ENCODE results near the gene TPO.
"Not testable (repeated sequence)": the region's sequence is repeated elsewhere in the genome, so short reads cannot be mapped to it uniquely, and the experiment has no call there.

Gene TPO

GRCh38 chr2:1481406-1482252 lies 68.4 kb downstream of the TPO start:
- in situ Hi-C loops (cut with MboI; ENCODE audit: low sequenced_read_pairs) = no loop called here

- in situ Hi-C loops (cut with MboI; ENCODE audit: low sequenced_read_pairs) = no loop called here
Measured at GRCh38 chr2:1482253-1482675, 69.0 kb downstream of the TPO start.

- in situ Hi-C loops (cut with MboI; ENCODE audit: low sequenced_read_pairs) = no loop called here
Measured at GRCh38 chr2:1482981-1483380, 69.7 kb downstream of the TPO start.

GRCh38 chr2:1483551-1483950 lies 70.3 kb downstream of the TPO start:
- in situ Hi-C loops (cut with MboI; ENCODE audit: low sequenced_read_pairs) = no loop called here

GRCh38 chr2:1484131-1484884 lies 71.0 kb downstream of the TPO start:
- in situ Hi-C loops (cut with MboI; ENCODE audit: low sequenced_read_pairs) = no loop called here

GRCh38 chr2:1486670-1487069 lies 73.4 kb downstream of the TPO start:
- in situ Hi-C loops (cut with MboI; ENCODE audit: low sequenced_read_pairs) = no loop called here

- in situ Hi-C loops (cut with MboI; ENCODE audit: low sequenced_read_pairs) = no loop called here
Measured at GRCh38 chr2:1487758-1488157, 74.5 kb downstream of the TPO start.

- in situ Hi-C loops (cut with MboI; ENCODE audit: low sequenced_read_pairs) = no loop called here
Measured at GRCh38 chr2:1488181-1488671, 75.0 kb downstream of the TPO start.

GRCh38 chr2:1488851-1489250 lies 75.6 kb downstream of the TPO start:
- in situ Hi-C loops (cut with MboI; ENCODE audit: low sequenced_read_pairs) = no loop called here

- in situ Hi-C loops (cut with MboI; ENCODE audit: low sequenced_read_pairs) = no loop called here
Measured at GRCh38 chr2:1489486-1489885, 76.2 kb downstream of the TPO start.

GRCh38 chr2:1490381-1490780 lies 77.1 kb downstream of the TPO start:
- in situ Hi-C loops (cut with MboI; ENCODE audit: low sequenced_read_pairs) = not testable (repeated sequence)

GRCh38 chr2:1491751-1492150 lies 78.5 kb downstream of the TPO start:
- in situ Hi-C loops (cut with MboI; ENCODE audit: low sequenced_read_pairs) = no loop called here

GRCh38 chr2:1492231-1492630 lies 79.0 kb downstream of the TPO start:
- in situ Hi-C loops (cut with MboI; ENCODE audit: low sequenced_read_pairs) = not testable (repeated sequence)

- in situ Hi-C loops (cut with MboI; ENCODE audit: low sequenced_read_pairs) = no loop called here
Measured at GRCh38 chr2:1492711-1493430, 79.6 kb downstream of the TPO start.

- in situ Hi-C loops (cut with MboI; ENCODE audit: low sequenced_read_pairs) = no loop called here
Measured at GRCh38 chr2:1493431-1494126, 80.3 kb downstream of the TPO start.

- in situ Hi-C loops (cut with MboI; ENCODE audit: low sequenced_read_pairs) = no loop called here
Measured at GRCh38 chr2:1494257-1494656, 81.0 kb downstream of the TPO start.

GRCh38 chr2:1494906-1495305 lies 81.6 kb downstream of the TPO start:
- in situ Hi-C loops (cut with MboI; ENCODE audit: low sequenced_read_pairs) = no loop called here

GRCh38 chr2:1495676-1496358 lies 82.6 kb downstream of the TPO start:
- in situ Hi-C loops (cut with MboI; ENCODE audit: low sequenced_read_pairs) = no loop called here

GRCh38 chr2:1496359-1496821 lies 83.1 kb downstream of the TPO start:
- in situ Hi-C loops (cut with MboI; ENCODE audit: low sequenced_read_pairs) = no loop called here

GRCh38 chr2:1497122-1497611 lies 83.9 kb downstream of the TPO start:
- in situ Hi-C loops (cut with MboI; ENCODE audit: low sequenced_read_pairs) = no loop called here
